Activated CD4-positive, alpha-beta memory T cell treated with anti-CD3 and anti-CD28 coated beads, Interleukin-2, amount 10 ng/mL, durations not matched to agents 7 days and 5 days (primary cell): ENCODE measurements around the gene RDH8. TPM values are rescaled to one million over a fixed set of nuclear protein-coding genes. Genes with fewer than 3 reads are reported as not detected.
"Not testable (repeated sequence)": the region's sequence is repeated elsewhere in the genome, so short reads cannot be mapped to it uniquely, and the experiment has no call there.

ENCODE experiments used
- CTCF ChIA-PET: fragments of 350-600 bp; sonication (Branson Sonifier 250); formaldehyde crosslinking; loops from one replicate; lab custom pipeline; 2021; ENCODE audit warnings: antibody characterized with exemption, inconsistent platforms; lab: Charles Lee
- POLR2A ChIA-PET: fragments of 350-600 bp; sonication (Branson Sonifier 250); formaldehyde crosslinking; loops from one replicate; lab custom pipeline; 2021; ENCODE audit warnings: antibody characterized with exemption; lab: Charles Lee
- DNase-seq: peaks from one replicate; pipeline ENCODE4 v3.0.0-alpha.2; 2020
- H3K27ac Mint-ChIP-seq: one replicate; pipeline ENCODE4 v1.8.0; 2021; ENCODE audit warnings: mild to moderate bottlenecking, mixed read lengths
- H3K27me3 Mint-ChIP-seq: one replicate; pipeline ENCODE4 v1.8.0; 2021; ENCODE audit warnings: mixed read lengths
- H3K36me3 Mint-ChIP-seq: one replicate; pipeline ENCODE4 v1.8.0; 2021; ENCODE audit warnings: low read depth, mixed read lengths
- H3K4me1 Mint-ChIP-seq: one replicate; pipeline ENCODE4 v1.8.0; 2021; ENCODE audit warnings: mixed read lengths
- H3K4me3 Mint-ChIP-seq: one replicate; pipeline ENCODE4 v1.8.0; 2021; ENCODE audit warnings: mild to moderate bottlenecking, mixed read lengths
- H3K9me3 Mint-ChIP-seq: one replicate; pipeline ENCODE4 v1.8.0; 2021; ENCODE audit warnings: mixed read lengths
- total RNA-seq, 2 experiments: library from RNA; stranded (reverse); gene quantifications; one replicate each; pipeline ENCODE4 v1.2.3, GENCODE V29; 2021

Gene RDH8
- total RNA-seq, 2 experiments from 2014 or later, result not detected

GRCh38 chr19:10008184-10008765 lies 5.0 kb upstream of the RDH8 start:
- Mint-ChIP-seq H3K27me3 (peaks cover 46% of the 10 kb centered on the region), H3K9me3 (no peaks in the 10 kb centered on the region), H3K27ac (no peak overlapping the region), H3K4me3 (no peak overlapping the region), H3K4me1 (peaks cover 32% of the 10 kb centered on the region), H3K36me3 (no peaks in the 10 kb centered on the region)
- CTCF ChIA-PET, result interaction anchor here (1.2 kb wide), 1 partner anchor 8 kb away, joined by 3 read pairs; no protein-coding TSS in a partner anchor
- POLR2A ChIA-PET, result no interaction called here
- no peak for DNase-seq

GRCh38 chr19:10009714-10010224 lies 3.5 kb upstream of the RDH8 start:
- Mint-ChIP-seq H3K27me3 (peaks cover 50% of the 10 kb centered on the region), H3K36me3 (no peaks in the 10 kb centered on the region), H3K27ac (no peak overlapping the region), H3K9me3 (no peaks in the 10 kb centered on the region), H3K4me1 (peaks cover 25% of the 10 kb centered on the region), H3K4me3 (no peak overlapping the region)
- no peak for DNase-seq
- CTCF ChIA-PET, result interaction anchor here (1.5 kb wide), 1 partner anchor 18 kb away, joined by 4 read pairs; no protein-coding TSS in a partner anchor
- POLR2A ChIA-PET, result no interaction called here

DNA sequence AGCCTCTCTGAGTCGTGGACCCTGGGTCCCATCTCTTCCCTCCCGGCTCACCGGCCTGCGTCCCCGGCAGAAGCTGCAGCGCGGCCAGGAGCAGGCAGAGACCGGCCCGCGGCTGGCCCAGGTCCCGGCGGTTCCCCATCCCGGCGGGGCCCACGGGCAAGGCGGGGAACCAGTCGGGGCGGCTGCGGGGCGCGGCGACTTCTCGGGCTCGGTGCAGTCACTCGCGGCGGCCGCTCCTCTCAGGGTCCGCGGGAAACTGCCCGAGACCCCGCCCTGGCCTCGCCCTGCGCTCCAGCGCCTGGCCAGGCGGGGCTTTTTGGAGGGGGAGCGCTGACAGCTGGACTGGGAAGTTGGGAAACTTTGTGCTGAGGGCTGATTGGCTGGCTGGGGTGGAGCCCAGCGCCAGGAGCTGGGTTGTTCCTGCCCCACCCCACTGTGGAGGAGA lies 3.0 kb upstream of the RDH8 start, which contains the start of gene COL5A3:
Gene COL5A3, minus strand, starts transcription at position 258 of the 445 bp plus-strand sequence. Its CDS starts 119 bp downstream, at position 139.
- no peak within 1 kb of the TSS for H3K4me3 Mint-ChIP-seq
- peaks cover 50% of the 10 kb centered on the region for H3K27me3 Mint-ChIP-seq
- peaks cover 24% of the 10 kb centered on the region for H3K4me1 Mint-ChIP-seq
- POLR2A ChIA-PET, result no interaction called here
- DNase-seq, result no peak
- CTCF ChIA-PET, result interaction anchor here (1.2 to 1.5 kb wide), 2 partner anchors 10 to 17 kb away, joined by 4 read pairs; no protein-coding TSS in a partner anchor
- no peaks in the 10 kb centered on the region for H3K9me3 Mint-ChIP-seq
- H3K36me3 Mint-ChIP-seq, result no peaks in the 10 kb centered on the region
- no peak within 1 kb of the TSS for H3K27ac Mint-ChIP-seq

DNA sequence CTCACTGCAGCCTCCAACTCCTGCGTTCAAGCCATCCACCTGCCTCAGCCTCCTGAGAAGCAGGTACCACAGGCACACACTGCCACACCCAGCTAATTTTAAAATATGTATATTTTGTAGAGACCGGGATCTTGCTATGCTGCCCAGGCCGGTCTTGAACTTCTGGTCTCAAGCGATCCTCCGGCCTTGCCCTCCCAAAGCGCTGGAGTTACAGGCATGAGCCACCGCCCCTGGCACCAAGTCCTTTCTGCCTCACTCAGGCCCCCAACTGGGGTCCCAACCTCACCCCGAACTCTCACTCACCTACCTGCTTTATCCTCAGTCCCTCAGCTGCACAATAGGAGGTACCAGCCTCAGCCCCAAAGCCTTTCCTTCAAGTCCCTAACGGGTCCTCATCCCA lies 2.3 kb upstream of the RDH8 start:
- DNase-seq, result no peak
- no peaks in the 10 kb centered on the region for H3K36me3 Mint-ChIP-seq
- no peaks in the 10 kb centered on the region for H3K9me3 Mint-ChIP-seq
- ChIA-PET CTCF (interaction anchor here (1.2 to 1.5 kb wide), 2 partner anchors 11 to 16 kb away, joined by 4 read pairs; no protein-coding TSS in a partner anchor), POLR2A (no interaction called here)
- H3K4me3 Mint-ChIP-seq, result no peak overlapping the region
- H3K27me3 Mint-ChIP-seq, result peaks cover 50% of the 10 kb centered on the region
- peaks cover 22% of the 10 kb centered on the region for H3K4me1 Mint-ChIP-seq
- H3K27ac Mint-ChIP-seq, result no peak overlapping the region

GRCh38 chr19:10011974-10012373 lies 1.3 kb upstream of the RDH8 start:
- Mint-ChIP-seq H3K36me3 (no peaks in the 10 kb centered on the region), H3K27me3 (peaks cover 47% of the 10 kb centered on the region), H3K9me3 (no peaks in the 10 kb centered on the region), H3K4me3 (no peak overlapping the region), H3K4me1 (peaks cover 14% of the 10 kb centered on the region), H3K27ac (no peak overlapping the region)
- ChIA-PET CTCF (no interaction called here), POLR2A (no interaction called here)
- DNase-seq, result no peak

- ChIA-PET POLR2A (no interaction called here), CTCF (interaction anchor here (0.6 kb wide), 1 partner anchor 14 kb away, joined by 4 read pairs; no protein-coding TSS in a partner anchor)
- H3K4me1 Mint-ChIP-seq, result peaks cover 6% of the 10 kb centered on the region
Measured at GRCh38 chr19:10013834-10014618, 743 bp downstream of the RDH8 start.

GRCh38 chr19:10018263-10018662 lies 5.0 kb downstream of the RDH8 start:
- CTCF ChIA-PET, result interaction anchor here (1.4 kb wide), 1 partner anchor 9 kb away, joined by 5 read pairs; no protein-coding TSS in a partner anchor
- no peak overlapping the region for H3K4me3 Mint-ChIP-seq

More at GRCh38 chr19:10013834-10014618, 743 bp downstream of the RDH8 start:
- H3K27me3 Mint-ChIP-seq, result peaks cover 31% of the 10 kb centered on the region
- no peaks in the 10 kb centered on the region for H3K9me3 Mint-ChIP-seq
- no peak overlapping the region for H3K27ac Mint-ChIP-seq
- H3K4me3 Mint-ChIP-seq, result no peak overlapping the region
- H3K36me3 Mint-ChIP-seq, result no peaks in the 10 kb centered on the region
- no peak for DNase-seq

DNA sequence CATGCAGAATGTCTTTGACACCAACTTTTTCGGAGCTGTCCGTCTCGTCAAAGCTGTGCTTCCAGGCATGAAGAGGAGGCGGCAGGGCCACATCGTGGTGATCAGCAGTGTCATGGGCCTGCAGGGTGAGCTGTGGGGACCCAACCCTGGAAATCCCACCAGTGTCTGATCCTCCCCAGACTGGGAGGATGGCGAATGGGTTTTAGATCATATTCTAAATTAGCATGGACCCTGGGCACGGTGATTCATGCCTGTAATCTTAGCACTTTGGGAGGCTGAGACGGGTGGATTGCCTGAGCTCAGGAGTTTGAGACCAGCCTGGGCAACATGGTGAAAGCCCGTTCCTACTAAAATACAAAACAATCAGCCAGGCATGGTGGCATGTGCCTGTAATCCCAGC lies 5.5 kb downstream of the RDH8 start:
- POLR2A ChIA-PET, result no interaction called here
- Mint-ChIP-seq H3K36me3 (no peaks in the 10 kb centered on the region), H3K9me3 (no peaks in the 10 kb centered on the region), H3K27ac (no peak overlapping the region), H3K27me3 (peaks cover 3% of the 10 kb centered on the region), H3K4me3 (no peak overlapping the region), H3K4me1 (no peaks in the 10 kb centered on the region)
- CTCF ChIA-PET, result interaction anchor here (0.9 to 1.4 kb wide), 2 partner anchors 9 kb away, joined by 3 to 5 read pairs; no protein-coding TSS in a partner anchor
- no peak for DNase-seq

More at GRCh38 chr19:10018263-10018662, 5.0 kb downstream of the RDH8 start:
- Mint-ChIP-seq H3K9me3 (no peaks in the 10 kb centered on the region), H3K27ac (no peak overlapping the region), H3K4me1 (no peaks in the 10 kb centered on the region), H3K27me3 (peaks cover 8% of the 10 kb centered on the region), H3K36me3 (no peaks in the 10 kb centered on the region)
- POLR2A ChIA-PET, result no interaction called here
- no peak for DNase-seq

DNA sequence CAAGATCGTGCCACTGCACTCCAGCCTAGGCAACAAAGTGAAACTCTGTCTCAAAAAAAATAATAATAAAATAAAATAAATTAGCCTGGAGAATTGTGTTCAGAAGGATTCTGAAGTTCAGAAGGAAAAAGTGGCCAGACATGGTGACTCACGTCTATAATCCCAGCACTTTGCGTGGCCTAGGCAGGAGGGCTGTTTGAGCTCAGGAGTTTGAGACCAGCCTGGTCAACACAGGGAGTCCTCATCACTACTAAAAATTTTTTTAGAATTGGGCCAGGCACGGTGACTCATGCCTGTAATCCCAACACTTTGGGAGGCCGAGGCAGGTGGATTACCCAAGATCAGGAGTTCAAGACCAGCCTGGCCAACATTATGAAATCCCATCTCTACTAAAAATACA lies 6.0 kb downstream of the RDH8 start:
- peaks cover 3% of the 10 kb centered on the region for H3K27me3 Mint-ChIP-seq
- DNase-seq, result no peak
- H3K4me1 Mint-ChIP-seq, result no peaks in the 10 kb centered on the region
- CTCF ChIA-PET, result interaction anchor here (0.9 kb wide), 1 partner anchor 8 kb away, joined by 3 read pairs; no protein-coding TSS in a partner anchor
- no peak overlapping the region for H3K27ac Mint-ChIP-seq
- H3K4me3 Mint-ChIP-seq, result no peak overlapping the region
- no peaks in the 10 kb centered on the region for H3K36me3 Mint-ChIP-seq
- POLR2A ChIA-PET, result no interaction called here
- H3K9me3 Mint-ChIP-seq, result no peaks in the 10 kb centered on the region

- no peaks in the 10 kb centered on the region for H3K4me1 Mint-ChIP-seq
- no peak overlapping the region for H3K27ac Mint-ChIP-seq
- POLR2A ChIA-PET, result no interaction called here
- H3K4me3 Mint-ChIP-seq, result no peak overlapping the region
- no peaks in the 10 kb centered on the region for H3K36me3 Mint-ChIP-seq
- CTCF ChIA-PET, result interaction anchor here (1.0 kb wide), 1 partner anchor 20 kb away, joined by 3 read pairs; no protein-coding TSS in a partner anchor
- no peak for DNase-seq
- peaks cover 3% of the 10 kb centered on the region for H3K27me3 Mint-ChIP-seq
- H3K9me3 Mint-ChIP-seq, result no peaks in the 10 kb centered on the region
Measured at GRCh38 chr19:10020851-10021250, 7.6 kb downstream of the RDH8 start.

DNA sequence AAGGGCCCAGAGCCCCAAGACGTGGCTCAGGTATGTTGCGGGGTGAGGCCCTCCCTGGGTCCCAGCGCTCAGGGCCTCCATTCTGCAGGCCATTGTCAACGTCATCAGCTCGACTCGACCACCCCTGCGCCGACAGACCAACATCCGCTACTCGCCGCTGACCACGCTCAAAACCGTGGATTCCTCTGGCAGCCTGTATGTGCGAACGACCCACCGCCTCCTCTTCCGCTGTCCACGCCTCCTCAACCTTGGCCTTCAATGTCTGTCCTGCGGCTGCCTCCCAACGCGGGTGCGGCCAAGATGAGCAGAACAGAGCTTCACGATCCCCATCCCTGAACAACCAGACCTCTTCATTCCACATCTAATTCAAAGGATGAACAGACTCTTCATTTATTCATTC lies 8.2 kb downstream of the RDH8 start:
- Mint-ChIP-seq H3K27ac (no peak overlapping the region), H3K9me3 (no peaks in the 10 kb centered on the region), H3K36me3 (no peaks in the 10 kb centered on the region), H3K27me3 (peaks cover 4% of the 10 kb centered on the region), H3K4me1 (no peaks in the 10 kb centered on the region), H3K4me3 (no peak overlapping the region)
- ChIA-PET POLR2A (no interaction called here), CTCF (no interaction called here)
- no peak for DNase-seq

DNA sequence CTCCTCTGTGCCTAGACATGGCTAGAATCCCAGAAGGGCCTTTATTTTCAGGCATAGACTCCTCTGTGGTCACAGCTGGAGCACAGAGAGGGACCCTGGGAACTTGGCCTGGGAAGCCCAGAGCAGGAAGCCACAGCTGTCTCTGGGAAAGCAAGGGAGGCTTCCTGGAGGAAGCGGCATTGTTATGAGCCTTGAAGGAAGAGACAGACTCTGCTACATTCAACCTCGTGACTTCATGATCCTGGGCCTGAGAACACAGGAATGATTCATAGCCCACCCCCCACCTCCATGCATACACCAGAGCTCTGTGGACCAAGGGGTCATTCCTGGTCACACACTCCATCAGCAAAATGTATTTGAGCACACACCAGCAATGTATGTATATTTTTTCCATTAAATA lies 8.6 kb downstream of the RDH8 start:
- H3K4me3 Mint-ChIP-seq, result no peak overlapping the region
- H3K36me3 Mint-ChIP-seq, result no peaks in the 10 kb centered on the region
- POLR2A ChIA-PET, result no interaction called here

DNA sequence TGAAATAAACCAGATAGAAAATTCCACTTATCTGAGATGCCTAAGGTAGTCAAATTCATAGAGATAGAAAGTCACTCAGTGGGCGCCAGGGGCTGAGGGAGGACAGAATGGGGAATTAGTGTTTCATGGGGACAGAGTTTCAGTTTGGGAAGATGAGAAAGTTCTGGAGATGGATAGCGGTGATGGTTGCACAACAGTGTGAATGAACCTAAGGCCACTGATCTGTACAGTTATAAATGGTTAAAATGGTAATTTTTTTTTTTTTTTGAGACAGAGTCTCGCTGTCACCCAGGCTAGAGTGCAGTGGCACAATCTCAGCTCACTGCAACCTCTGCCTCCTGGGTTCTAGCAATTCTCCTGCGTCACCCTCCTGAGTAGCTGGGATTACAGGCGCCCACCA lies 9.8 kb downstream of the RDH8 start:
- H3K27ac Mint-ChIP-seq, H3K27me3 Mint-ChIP-seq, H3K4me3 Mint-ChIP-seq, POLR2A ChIA-PET, H3K4me1 Mint-ChIP-seq, H3K36me3 Mint-ChIP-seq, DNase-seq, H3K9me3 Mint-ChIP-seq, CTCF ChIA-PET: not testable (repeated sequence)

More for the DNA sequence above, 8.6 kb downstream of the RDH8 start:
- Mint-ChIP-seq H3K4me1 (no peaks in the 10 kb centered on the region), H3K9me3 (no peaks in the 10 kb centered on the region), H3K27me3 (peaks cover 6% of the 10 kb centered on the region), H3K27ac (no peak overlapping the region)
- CTCF ChIA-PET, result no interaction called here
- no peak for DNase-seq
